WTC11 (cell line): Measurements from ENCODE around the gene RPS6KA2.

Experiments used
- ATF2 ChIP-seq: sonication (generic); formaldehyde crosslinking; IDR thresholded peaks from 2 replicates; pipeline ENCODE4 v1.8.1; 2022; ENCODE audit warnings: low read depth, missing genetic modification reagents, borderline replicate concordance
- CREB1 ChIP-seq: sonication (generic); formaldehyde crosslinking; IDR thresholded peaks from 2 replicates; pipeline ENCODE4 v1.8.0; 2023; ENCODE audit warnings: mild to moderate bottlenecking, missing genetic modification reagents
- CTCF ChIP-seq: fragments of 200-600 bp; IDR thresholded peaks from 2 replicates; pipeline ENCODE4 v1.8.0; 2022; ENCODE audit warnings: antibody characterized with exemption
- FOXP1 ChIP-seq: sonication (generic); formaldehyde crosslinking; IDR thresholded peaks from 2 replicates; pipeline ENCODE4 v1.8.0; 2022; ENCODE audit warnings: missing genetic modification reagents, mild to moderate bottlenecking, moderate library complexity, borderline replicate concordance
- TF ChIP-seq, protein P1 (sequence below): sonication (generic); formaldehyde crosslinking; conservative IDR thresholded peaks from 2 replicates; pipeline ENCODE4 v1.8.1; 2022; ENCODE audit warnings: mild to moderate bottlenecking, missing genetic modification reagents
- TF ChIP-seq, protein P2 (sequence below): sonication (generic); formaldehyde crosslinking; IDR thresholded peaks from 2 replicates; pipeline ENCODE4 v1.8.1; 2022; ENCODE audit warnings: low read depth, mild to moderate bottlenecking, moderate library complexity, missing genetic modification reagents, borderline replicate concordance

DNA sequence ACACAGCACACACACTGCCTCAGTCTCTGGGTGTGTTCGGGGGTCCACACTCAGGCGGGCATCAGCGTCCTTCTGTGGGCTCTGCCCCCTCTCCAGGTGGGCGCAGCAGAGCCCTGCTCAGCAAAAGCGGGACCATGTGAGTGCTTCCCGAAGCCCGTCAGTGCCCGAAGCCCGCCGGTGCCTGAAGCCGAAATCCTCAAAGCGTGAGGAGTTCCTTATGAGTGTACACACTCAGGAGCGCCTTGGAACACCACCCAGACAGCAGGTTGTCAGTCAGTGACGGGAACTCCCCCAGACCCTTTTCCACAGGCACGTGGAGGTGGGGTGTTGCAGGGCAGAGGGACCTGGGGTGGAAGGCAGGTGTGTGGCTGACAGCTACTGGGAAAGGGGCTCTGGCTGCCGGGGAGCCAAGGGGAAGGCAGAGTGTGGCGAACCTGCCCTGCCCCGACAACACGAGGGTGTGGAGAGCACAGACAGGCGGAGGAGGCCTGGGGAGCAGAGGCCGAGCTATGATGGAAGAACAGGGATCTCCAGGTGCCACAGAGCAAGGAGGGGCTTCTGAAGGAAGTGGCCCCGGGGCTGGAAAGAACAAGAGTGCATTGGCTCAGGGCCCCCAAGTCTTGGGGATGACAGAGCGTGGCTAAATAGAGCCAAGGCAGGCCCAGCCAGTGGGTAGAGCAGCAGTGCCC lies 128.2 kb downstream of the RPS6KA2 start:
- TF ChIP-seq CTCF: no peak
- TF ChIP-seq, protein P1, sequence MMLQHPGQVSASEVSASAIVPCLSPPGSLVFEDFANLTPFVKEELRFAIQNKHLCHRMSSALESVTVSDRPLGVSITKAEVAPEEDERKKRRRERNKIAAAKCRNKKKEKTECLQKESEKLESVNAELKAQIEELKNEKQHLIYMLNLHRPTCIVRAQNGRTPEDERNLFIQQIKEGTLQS (CRISPR knock-in tag): no peak
- TF ChIP-seq, protein P2, sequence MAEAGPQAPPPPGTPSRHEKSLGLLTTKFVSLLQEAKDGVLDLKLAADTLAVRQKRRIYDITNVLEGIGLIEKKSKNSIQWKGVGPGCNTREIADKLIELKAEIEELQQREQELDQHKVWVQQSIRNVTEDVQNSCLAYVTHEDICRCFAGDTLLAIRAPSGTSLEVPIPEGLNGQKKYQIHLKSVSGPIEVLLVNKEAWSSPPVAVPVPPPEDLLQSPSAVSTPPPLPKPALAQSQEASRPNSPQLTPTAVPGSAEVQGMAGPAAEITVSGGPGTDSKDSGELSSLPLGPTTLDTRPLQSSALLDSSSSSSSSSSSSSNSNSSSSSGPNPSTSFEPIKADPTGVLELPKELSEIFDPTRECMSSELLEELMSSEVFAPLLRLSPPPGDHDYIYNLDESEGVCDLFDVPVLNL (CRISPR knock-in tag): no peak
- TF ChIP-seq CREB1 (CRISPR knock-in tag): no peak
- TF ChIP-seq ATF2 (CRISPR knock-in tag): no peak
- TF ChIP-seq FOXP1: no peak
